H1 (cell line): ENCODE data around the gene TBC1D23. TPM values are rescaled to one million over a fixed set of nuclear protein-coding genes. Genes with fewer than 3 reads are reported as not detected.

ENCODE experiments used
- CTCF ChIA-PET: fragments of 300-600 bp; sonication (Branson Sonifier 250); formaldehyde crosslinking; loops from one replicate; lab custom pipeline; 2021; ENCODE audit not compliant: partially characterized antibody; lab: Charles Lee
- POLR2A ChIA-PET: fragments of 300-600 bp; sonication (Branson Sonifier 250); formaldehyde crosslinking; loops from one replicate; lab custom pipeline; 2021; ENCODE audit warnings: inconsistent platforms; ENCODE audit not compliant: partially characterized antibody; lab: Charles Lee
- DNase-seq, 2 experiments: peaks; one replicate each; pipeline versions ENCODE4 v3.0.0 to v3.0.0-alpha.2; 2010 to 2022; ENCODE audit warnings: low spot score in 2 of 2, low read depth in 1 of 2, mixed read lengths in 1 of 2
- FAIRE-seq: peaks from 2 replicates; lab custom pipeline; 2011; peaks lifted over from hg19 to GRCh38; lab: Jason Lieb, UNC
- H2AFZ ChIP-seq: 2 replicates; pipeline ENCODE4 v1.8.1; 2012; ENCODE audit warnings: low read length, inconsistent platforms
- H2AK5ac ChIP-seq: 2 replicates; pipeline ENCODE4 v1.6.1; 2013; ENCODE audit warnings: low read depth, low read length
- H2BK120ac ChIP-seq: replicated peaks from 2 replicates; pipeline ENCODE3; 2013; ENCODE audit warnings: low read depth, low read length, inconsistent platforms
- H2BK12ac ChIP-seq: 2 replicates; pipeline ENCODE4 v1.6.1; 2013; ENCODE audit warnings: low read depth, low read length
- H2BK15ac ChIP-seq: 2 replicates; pipeline ENCODE4 v1.6.1; 2013; ENCODE audit warnings: low read length
- H2BK20ac ChIP-seq: 2 replicates; pipeline ENCODE4 v1.6.1; 2013; ENCODE audit warnings: low read length
- H2BK5ac ChIP-seq: 2 replicates; pipeline ENCODE4 v1.6.1; 2013; ENCODE audit warnings: low read depth, low read length
- H3K14ac ChIP-seq: 2 replicates; pipeline ENCODE4 v1.6.1; 2013; ENCODE audit warnings: inconsistent platforms; ENCODE audit not compliant: insufficient read length
- H3K18ac ChIP-seq: 2 replicates; pipeline ENCODE4 v1.6.1; 2013; ENCODE audit warnings: low read length; ENCODE audit errors: extremely low read depth
- H3K23ac ChIP-seq: 2 replicates; pipeline ENCODE4 v1.6.1; 2013; ENCODE audit warnings: inconsistent platforms; ENCODE audit not compliant: insufficient read length
- H3K23me2 ChIP-seq: 2 replicates; pipeline ENCODE4 v1.6.1; 2013; ENCODE audit warnings: low read depth, low read length
- H3K27ac ChIP-seq: 2 replicates; pipeline ENCODE4 v1.6.1; 2011; ENCODE audit warnings: low read depth, low read length, inconsistent platforms
- H3K27me3 ChIP-seq, 4 experiments: replicated peaks in 1 of 4; 1 replicate in 1 of 4; 2 replicates in 3 of 4; pipeline versions ENCODE4 v1.6.1 to v1.8.1; 2011 to 2013; ENCODE audit warnings: low read length in 3 of 4, mild to moderate bottlenecking in 3 of 4, inconsistent platforms in 2 of 4, mixed read lengths in 2 of 4, moderate library complexity in 1 of 4; ENCODE audit not compliant: control insufficient read depth in 3 of 4, insufficient read depth in 3 of 4; ENCODE audit errors: extremely low read depth in 1 of 4
- H3K36me3 ChIP-seq, 4 experiments: 2 replicates each; pipeline versions ENCODE4 v1.6.1 to v1.8.1; 2011 to 2013; ENCODE audit warnings: mild to moderate bottlenecking in 4 of 4, low read length in 3 of 4, moderate library complexity in 2 of 4, control low read depth in 1 of 4, inconsistent platforms in 1 of 4; ENCODE audit not compliant: insufficient read depth in 4 of 4, control insufficient read depth in 2 of 4
- H3K4ac ChIP-seq: replicated peaks from 2 replicates; pipeline ENCODE3; 2013; ENCODE audit warnings: low read length, low read depth, mixed read lengths, inconsistent platforms; ENCODE audit not compliant: insufficient read length
- H3K4me1 ChIP-seq, 4 experiments: replicated peaks in 1 of 4; 1 replicate in 1 of 4; 2 replicates in 3 of 4; pipeline versions ENCODE4 v1.6.1 to v1.8.1; 2011 to 2013; ENCODE audit warnings: low read length in 3 of 4, inconsistent platforms in 2 of 4, mixed read lengths in 1 of 4; ENCODE audit not compliant: insufficient read depth in 4 of 4, control insufficient read depth in 3 of 4
- H3K4me2 ChIP-seq, 2 experiments: 2 replicates each; pipeline versions ENCODE4 v1.6.1 to v1.8.1; 2011 to 2013; ENCODE audit warnings: low read depth in 2 of 2, low read length in 2 of 2, control low read depth in 1 of 2, inconsistent platforms in 1 of 2, mild to moderate bottlenecking in 1 of 2; ENCODE audit not compliant: insufficient read depth in 1 of 2
- H3K4me3 ChIP-seq, 4 experiments: fragments of 200-600, 300-600 bp in 1 of 4; sonication (generic), shearing (Covaris generic), sonication (Bioruptor Twin) in 1 of 4; 2 replicates each; pipeline versions ENCODE4 v1.5.1 to v1.8.1; 2011 to 2016; ENCODE audit warnings: low read length in 4 of 4, low read depth in 3 of 4, control low read depth in 2 of 4, inconsistent platforms in 2 of 4, mild to moderate bottlenecking in 2 of 4, mixed read lengths in 1 of 4, moderate library complexity in 1 of 4; ENCODE audit not compliant: insufficient read depth in 2 of 4; ENCODE audit errors: extremely low read depth in 1 of 4
- H3K56ac ChIP-seq: replicated peaks from 2 replicates; pipeline ENCODE3; 2013; ENCODE audit warnings: low read depth, mild to moderate bottlenecking, mixed read lengths, low read length, inconsistent platforms; ENCODE audit not compliant: insufficient read length
- H3K79me1 ChIP-seq: 2 replicates; pipeline ENCODE4 v1.6.1; 2013; ENCODE audit warnings: low read depth, low read length, control low read depth
- H3K79me2 ChIP-seq, 2 experiments: 2 replicates each; pipeline versions ENCODE4 v1.6.1 to v1.8.1; 2012 to 2013; ENCODE audit warnings: low read length in 2 of 2, mild to moderate bottlenecking in 2 of 2, inconsistent platforms in 1 of 2; ENCODE audit not compliant: insufficient read depth in 2 of 2, control insufficient read depth in 1 of 2
- H3K9ac ChIP-seq, 4 experiments: replicated peaks in 1 of 4; 1 replicate in 1 of 4; 2 replicates in 3 of 4; pipeline versions ENCODE4 v1.6.1 to v1.8.1; 2011 to 2013; ENCODE audit warnings: low read depth in 3 of 4, low read length in 3 of 4, control low read depth in 2 of 4, mild to moderate bottlenecking in 2 of 4, moderate library complexity in 2 of 4, inconsistent platforms in 1 of 4; ENCODE audit errors: extremely low read depth in 1 of 4
- H3K9me3 ChIP-seq, 2 experiments: 2 replicates each; pipeline versions ENCODE4 v1.6.1 to v1.8.1; 2012 to 2013; ENCODE audit warnings: mild to moderate bottlenecking in 2 of 2, moderate library complexity in 2 of 2, control low read depth in 1 of 2, inconsistent platforms in 1 of 2, low read depth in 1 of 2, low read length in 1 of 2, mixed read lengths in 1 of 2; ENCODE audit not compliant: insufficient read depth in 2 of 2
- H4K20me1 ChIP-seq, 2 experiments: replicated peaks in 1 of 2; 2 replicates each; pipeline versions ENCODE3 to v1.8.1; 2011 to 2013; ENCODE audit warnings: inconsistent platforms in 2 of 2, low read length in 2 of 2, mild to moderate bottlenecking in 1 of 2; ENCODE audit not compliant: insufficient read depth in 2 of 2, control insufficient read depth in 1 of 2
- H4K5ac ChIP-seq: 2 replicates; pipeline ENCODE4 v1.6.1; 2013; ENCODE audit warnings: low read length, low read depth, mixed read lengths, inconsistent platforms; ENCODE audit not compliant: insufficient read length
- H4K8ac ChIP-seq: 2 replicates; pipeline ENCODE4 v1.8.0; 2013; ENCODE audit warnings: mild to moderate bottlenecking, moderate library complexity, low read length, inconsistent platforms; ENCODE audit not compliant: insufficient read depth; ENCODE audit errors: extremely low read depth
- H4K91ac ChIP-seq: replicated peaks from 2 replicates; pipeline ENCODE3; 2013; ENCODE audit warnings: low read length, mixed read lengths, inconsistent platforms; ENCODE audit not compliant: insufficient read length
- BRCA1 ChIP-seq: IDR thresholded peaks from 2 replicates; pipeline ENCODE4 v1.6.1; 2012; ENCODE audit warnings: low read depth, low read length, improper control_type of control experiment
- CEBPB ChIP-seq: IDR thresholded peaks from 2 replicates; pipeline ENCODE4 v1.6.1; 2012; ENCODE audit warnings: low read depth, low read length
- CHD2 ChIP-seq: IDR thresholded peaks from 2 replicates; pipeline ENCODE4 v1.6.1; 2012; ENCODE audit warnings: low read length, improper control_type of control experiment
- E2F6 ChIP-seq: IDR thresholded peaks from 2 replicates; pipeline ENCODE4 v1.6.1; 2012; ENCODE audit warnings: inconsistent platforms
- EP300 ChIP-seq, 2 experiments: IDR thresholded peaks; 1 replicate in 1 of 2; 2 replicates in 1 of 2; pipeline ENCODE4 v1.6.1; 2011 to 2012; ENCODE audit warnings: low read depth in 2 of 2, low read length in 2 of 2, mild to moderate bottlenecking in 2 of 2, borderline replicate concordance in 1 of 2, inconsistent platforms in 1 of 2, moderate library complexity in 1 of 2
- GABPA ChIP-seq: IDR thresholded peaks from 2 replicates; pipeline ENCODE4 v1.6.1; 2011; ENCODE audit warnings: mild to moderate bottlenecking, low read length, moderate library complexity, borderline replicate concordance; ENCODE audit not compliant: insufficient read depth
- HDAC2 ChIP-seq, 2 experiments: fragments of 300-600 bp in 1 of 2; sonication (generic) in 1 of 2; IDR thresholded peaks; 2 replicates each; pipeline ENCODE4 v1.6.1; 2011 to 2012; ENCODE audit warnings: low read depth in 2 of 2, low read length in 2 of 2, mild to moderate bottlenecking in 2 of 2, moderate library complexity in 2 of 2, borderline replicate concordance in 1 of 2, inconsistent platforms in 1 of 2
- KDM4A ChIP-seq: IDR thresholded peaks from one replicate; pipeline ENCODE4 v1.7.1; 2012; ENCODE audit warnings: low read depth, mild to moderate bottlenecking, moderate library complexity, low read length, inconsistent platforms; ENCODE audit not compliant: severe bottlenecking
- RNF2 ChIP-seq: fragments of 200-900, 300-1000 bp; sonication (generic); IDR thresholded peaks from 2 replicates; pipeline ENCODE4 v1.7.1; 2016; ENCODE audit warnings: borderline replicate concordance, low read depth, mild to moderate bottlenecking, antibody characterized with exemption, low read length; ENCODE audit not compliant: poor library complexity, severe bottlenecking; ENCODE audit errors: missing control alignments
- SIRT6 ChIP-seq: IDR thresholded peaks from one replicate; pipeline ENCODE4 v1.7.1; 2012; ENCODE audit warnings: low read length, inconsistent platforms
- SP1 ChIP-seq: IDR thresholded peaks from 2 replicates; pipeline ENCODE4 v1.6.1; 2011; ENCODE audit warnings: low read depth, low read length
- TCF12 ChIP-seq: IDR thresholded peaks from 2 replicates; pipeline ENCODE4 v1.6.1; 2011; ENCODE audit warnings: low read depth, mild to moderate bottlenecking, low read length
- YY1 ChIP-seq: IDR thresholded peaks from 2 replicates; pipeline ENCODE4 v1.6.1; 2011; ENCODE audit warnings: low read depth, mild to moderate bottlenecking, low read length
- WGBS, 2 experiments: shearing (Covaris generic) in 1 of 2; methylation state at CpG; one replicate each; pipeline versions ENCODE4 v1.1.6 to v1.1.7; 2013 to 2015; ENCODE audit warnings: low lambda C conversion rate in 2 of 2, mixed read lengths in 2 of 2, inconsistent platforms in 1 of 2, low coverage in 1 of 2, missing lambda C conversion rate in 1 of 2; ENCODE audit not compliant: insufficient replicate concordance in 2 of 2, insufficient coverage in 1 of 2, insufficient read length in 1 of 2; ENCODE audit errors: extremely low coverage in 1 of 2, missing lambda C conversion rate in 1 of 2; 5-methylcytosine and 5-hydroxymethylcytosine counted together
- polyA plus RNA-seq, 7 experiments: library from polyadenylated mRNA; depleted of rRNA in 3 of 7; stranded (reverse) in 5 of 7; unstranded in 2 of 7; fragments of >200 nt in 5 of 7; fragments of 200-250 nt in 2 of 7; gene quantifications; 1 replicate in 5 of 7; 2 replicates in 1 of 7; 4 replicates in 1 of 7; pipeline versions ENCODE4 v1.2.1 to v1.2.3, GENCODE V29; 2011 to 2013; ENCODE audit warnings: missing spikeins in 2 of 7, mixed read lengths in 2 of 7
- total RNA-seq: library from RNA; stranded (reverse); fragmentation: NEBNext Ultra II Directional; extraction: Animal tissue kit (Norgen Biotek cat#: 25700); gene quantifications from 2 replicates; pipeline ENCODE4 v1.2.1, GENCODE V29; 2021

Gene TBC1D23
- total and polyA plus RNA-seq, 2 of the 8 experiments (the other 6 are each of a cell fraction or from before 2014, with no cell fraction given) = 6.4 to 29.3 TPM

- H3K27me3 ChIP-seq = no peaks in the 10 kb centered on the region; a peak in 2 of 7 replicates
- no peak overlapping the region for H3K56ac ChIP-seq
- no peak overlapping the region for H3K18ac ChIP-seq
- H4K91ac ChIP-seq = no peak overlapping the region
- H3K4me3 ChIP-seq = no peak overlapping the region
- H3K23ac ChIP-seq = no peak overlapping the region
- H2AK5ac ChIP-seq = no peak overlapping the region
- H3K27ac ChIP-seq = no peak overlapping the region
- DNase-seq (no peak), FAIRE-seq (no peak)
- no peaks in the 10 kb centered on the region for H3K79me1 ChIP-seq
- no peaks in the 10 kb centered on the region for H4K20me1 ChIP-seq
- ChIA-PET CTCF (interaction anchor here (0.9 to 2.6 kb wide), 7 partner anchors 9 to 500 kb away, joined by 3 to 9 read pairs (median 4); no protein-coding TSS in a partner anchor), POLR2A (interaction anchor here (0.8 to 1.3 kb wide), 2 partner anchors 9 to 26 kb away, joined by 4 to 5 read pairs; no protein-coding TSS in a partner anchor)
- no peak overlapping the region for H4K5ac ChIP-seq
- H2BK20ac ChIP-seq = no peak overlapping the region
- no peak overlapping the region for H2BK5ac ChIP-seq
- no peak overlapping the region for H2AFZ ChIP-seq
- no peak overlapping the region for H3K4me2 ChIP-seq
- H2BK120ac ChIP-seq = no peak overlapping the region
- H3K36me3 ChIP-seq = no peaks in the 10 kb centered on the region; a peak in 1 of 8 replicates
- peaks cover 0 to 6% (median 4%) of the 10 kb centered on the region in 4 experiments; a peak in 5 of 7 replicates for H3K4me1 ChIP-seq
- H3K9ac ChIP-seq = no peak overlapping the region
- H3K23me2 ChIP-seq = peaks cover 4% of the 10 kb centered on the region; the same call in 1 of the 2 replicates
- H3K14ac ChIP-seq = no peak overlapping the region
- no peak overlapping the region for H2BK15ac ChIP-seq
- H3K9me3 ChIP-seq = no peaks in the 10 kb centered on the region; a peak in 1 of 4 replicates
- no peaks in the 10 kb centered on the region for H3K79me2 ChIP-seq
- H3K4ac ChIP-seq = no peak overlapping the region
- H2BK12ac ChIP-seq = no peak overlapping the region
- WGBS, 2 experiments = 85% methylated on average over 4 of the region's 4 CpGs; no CpG with 5 or more reads in 1 of the 2 experiments
- no peak overlapping the region for H4K8ac ChIP-seq
- TF ChIP-seq SP1 = no peak
- TF ChIP-seq YY1 = no peak
- TF ChIP-seq CEBPB = no peak
- no peak for TF ChIP-seq TCF12
- TF ChIP-seq RNF2 = no peak
- no peak for TF ChIP-seq GABPA
- no peak for TF ChIP-seq HDAC2 (IDR thresholded peaks at IDR 0.05; ENCODE audit: borderline replicate concordance in 1 of 2, low read depth in 2 of 2, low read length in 2 of 2)
- no peak for TF ChIP-seq EP300 (IDR thresholded peaks at IDR 0.05; ENCODE audit: borderline replicate concordance in 1 of 2, low read depth in 2 of 2, low read length in 2 of 2)
- no peak for TF ChIP-seq BRCA1
- TF ChIP-seq KDM4A = no peak
- no peak for TF ChIP-seq SIRT6
- TF ChIP-seq E2F6 = no peak
- TF ChIP-seq CHD2 = no peak
These were observed 70.9 kb downstream of the TBC1D23 start for GRCh38 chr3:100331660-100332059.
